Measurements from ENCODE around the gene LST1.

- TF ChIP-seq CTCF (conservative IDR thresholded peaks at IDR 0.05; ENCODE audit: low read depth, low read length), result no peak
- TF ChIP-seq EZH2 (IDR thresholded peaks at IDR 0.05; ENCODE audit: borderline replicate concordance, low read depth, low read length, poor library complexity, severe bottlenecking), result no peak
Measured at GRCh38 chr6:31614684-31615578, 28.9 kb downstream of the LST1 start, which contains the start of gene AIF1.

Measured in A673 (cell line).